Stimulated activated naive CD8-positive, alpha-beta T cell treated with anti-CD3 and anti-CD28 coated beads, Interleukin-15, amount 100 ng/mL, for 72 hours (primary cell): ENCODE data around the gene ZNHIT1.

Source experiments
- ATAC-seq: fragments of 150-1000 bp; cut with Tn5 transposase; 2 replicates; pipeline ENCODE4 v1.10.0; 2021; ENCODE audit warnings: mild to moderate bottlenecking, moderate library complexity
- DNase-seq, 2 donors: peaks; one replicate each; pipeline ENCODE4 v3.0.0; 2021 to 2022
- H3K27ac Mint-ChIP-seq, 2 donors: one replicate each; pipeline ENCODE4 v1.8.0; 2022; ENCODE audit warnings: mild to moderate bottlenecking in 2 of 2, mixed read lengths in 2 of 2, moderate library complexity in 2 of 2
- H3K27me3 Mint-ChIP-seq: one replicate; pipeline ENCODE4 v1.8.0; 2022; ENCODE audit warnings: mixed read lengths
- H3K4me1 Mint-ChIP-seq: one replicate; pipeline ENCODE4 v1.8.0; 2022; ENCODE audit warnings: mild to moderate bottlenecking, mixed read lengths
- H3K4me3 Mint-ChIP-seq, 2 donors: one replicate each; pipeline ENCODE4 v1.8.0; 2022; ENCODE audit warnings: mild to moderate bottlenecking in 2 of 2, mixed read lengths in 2 of 2, moderate library complexity in 1 of 2
- H3K9me3 Mint-ChIP-seq, 2 donors: one replicate each; pipeline ENCODE4 v1.8.0; 2022; ENCODE audit warnings: mixed read lengths in 2 of 2

Gene ZNHIT1

GRCh38 chr7:101217388-101218235 is at the start of gene ZNHIT1, which contains the start of gene PLOD3:
Gene ZNHIT1 (plus strand): TSS chr7:101218165. CDS start chr7:101218196, 31 bp downstream.
Gene PLOD3 (minus strand): TSS chr7:101217581. CDS start chr7:101217274, 307 bp downstream.
- ATAC-seq (peak; percentile 84), DNase-seq (peak; percentile 91 to 96)
- Mint-ChIP-seq H3K4me3 (peak within 1 kb of the TSS; percentile 90 to 96), H3K27ac (peak within 1 kb of the TSS; percentile 91 to 96), H3K9me3 (no peaks in the 10 kb centered on the region), H3K27me3 (no peaks in the 10 kb centered on the region), H3K4me1 (peaks cover 53% of the 10 kb centered on the region)

DNA sequence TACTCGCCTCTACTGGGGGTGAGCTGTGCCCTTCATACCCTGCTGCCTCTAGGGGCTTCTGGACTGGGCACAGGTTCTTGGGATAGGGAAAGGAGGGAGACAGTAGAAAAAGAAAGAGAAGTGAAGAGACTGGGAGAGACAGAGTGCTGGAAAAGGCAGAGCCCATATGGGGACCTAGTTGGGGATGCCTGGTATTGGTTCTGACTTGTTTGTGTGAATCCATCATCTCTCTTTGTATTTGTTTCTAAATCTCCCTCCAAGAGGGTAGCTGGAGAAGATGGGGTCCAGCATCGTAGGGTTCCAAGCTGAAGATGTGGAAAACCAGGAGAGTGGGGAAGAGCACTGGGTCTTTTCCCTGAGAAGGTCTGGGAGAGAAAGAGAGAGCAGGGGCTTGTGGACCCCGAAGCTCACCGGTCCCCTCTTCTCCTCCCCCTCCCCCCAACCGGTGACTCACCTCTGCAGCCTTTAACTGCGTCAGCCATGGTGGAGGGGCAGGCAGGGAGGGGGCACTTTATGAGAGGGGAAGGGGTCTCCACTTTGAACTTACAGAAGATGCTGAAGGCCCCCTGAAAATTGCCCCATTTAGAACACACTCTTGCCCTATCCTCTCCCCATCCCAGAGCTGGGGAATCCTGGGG is 49.4 kb upstream of the ZNHIT1 start:
- H3K4me3 Mint-ChIP-seq = peak overlapping the region; percentile 54 to 58
- no peaks in the 10 kb centered on the region for H3K9me3 Mint-ChIP-seq
- H3K27me3 Mint-ChIP-seq = peaks cover 100% of the 10 kb centered on the region
- peaks cover 92% of the 10 kb centered on the region for H3K4me1 Mint-ChIP-seq
- DNase-seq = no peak
- no peak overlapping the region for H3K27ac Mint-ChIP-seq
- ATAC-seq = no peak

GRCh38 chr7:101169110-101169837 is 48.7 kb upstream of the ZNHIT1 start:
- no peak for DNase-seq
- ATAC-seq = no peak
- peaks cover 100% of the 10 kb centered on the region for H3K27me3 Mint-ChIP-seq
- peaks cover 95% of the 10 kb centered on the region for H3K4me1 Mint-ChIP-seq
- no peaks in the 10 kb centered on the region for H3K9me3 Mint-ChIP-seq
- peak overlapping the region; percentile 53 to 67 for H3K4me3 Mint-ChIP-seq
- H3K27ac Mint-ChIP-seq = no peak overlapping the region

- Mint-ChIP-seq H3K4me3 (peak overlapping the region; percentile 53 to 67), H3K9me3 (no peaks in the 10 kb centered on the region), H3K27me3 (peaks cover 100% of the 10 kb centered on the region), H3K4me1 (peaks cover 93% of the 10 kb centered on the region), H3K27ac (no peak overlapping the region)
- DNase-seq (peak; percentile 81 to 84), ATAC-seq (peak; percentile 39)
Measured at GRCh38 chr7:101169838-101170551, 48.0 kb upstream of the ZNHIT1 start.

- H3K27ac Mint-ChIP-seq = no peak overlapping the region
- H3K27me3 Mint-ChIP-seq = peaks cover 100% of the 10 kb centered on the region
- peaks cover 84% of the 10 kb centered on the region for H3K4me1 Mint-ChIP-seq
- H3K9me3 Mint-ChIP-seq = no peaks in the 10 kb centered on the region
- H3K4me3 Mint-ChIP-seq = peak overlapping the region; percentile 64 to 83
- DNase-seq = peak in 1 of 2 donors; percentile 25
- ATAC-seq = no peak
Measured at GRCh38 chr7:101170617-101171441, 47.1 kb upstream of the ZNHIT1 start.

GRCh38 chr7:101171442-101171837 is 46.5 kb upstream of the ZNHIT1 start:
- no peak overlapping the region for H3K27ac Mint-ChIP-seq
- DNase-seq = no peak

GRCh38 chr7:101172005-101172853 is 45.7 kb upstream of the ZNHIT1 start:
- H3K4me1 Mint-ChIP-seq = peaks cover 70% of the 10 kb centered on the region

More at GRCh38 chr7:101171442-101171837, 46.5 kb upstream of the ZNHIT1 start:
- H3K27me3 Mint-ChIP-seq = peaks cover 100% of the 10 kb centered on the region
- H3K4me3 Mint-ChIP-seq = peak overlapping the region; percentile 64 to 83
- H3K4me1 Mint-ChIP-seq = peaks cover 78% of the 10 kb centered on the region
- no peaks in the 10 kb centered on the region for H3K9me3 Mint-ChIP-seq
- no peak for ATAC-seq

GRCh38 chr7:101172854-101173751 is 44.9 kb upstream of the ZNHIT1 start:
- H3K27me3 Mint-ChIP-seq = peaks cover 100% of the 10 kb centered on the region
- H3K4me1 Mint-ChIP-seq = peaks cover 67% of the 10 kb centered on the region
- ATAC-seq = peak; percentile 37
- peak in 1 of 2 donors; percentile 45 for DNase-seq
- no peaks in the 10 kb centered on the region for H3K9me3 Mint-ChIP-seq
- peak overlapping the region; percentile 61 to 83 for H3K4me3 Mint-ChIP-seq
- no peak overlapping the region for H3K27ac Mint-ChIP-seq

More at GRCh38 chr7:101172005-101172853, 45.7 kb upstream of the ZNHIT1 start:
- DNase-seq (no peak), ATAC-seq (no peak)
- H3K4me3 Mint-ChIP-seq = peak overlapping the region; percentile 64 to 83
- no peak overlapping the region for H3K27ac Mint-ChIP-seq
- peaks cover 100% of the 10 kb centered on the region for H3K27me3 Mint-ChIP-seq
- no peaks in the 10 kb centered on the region for H3K9me3 Mint-ChIP-seq

DNA sequence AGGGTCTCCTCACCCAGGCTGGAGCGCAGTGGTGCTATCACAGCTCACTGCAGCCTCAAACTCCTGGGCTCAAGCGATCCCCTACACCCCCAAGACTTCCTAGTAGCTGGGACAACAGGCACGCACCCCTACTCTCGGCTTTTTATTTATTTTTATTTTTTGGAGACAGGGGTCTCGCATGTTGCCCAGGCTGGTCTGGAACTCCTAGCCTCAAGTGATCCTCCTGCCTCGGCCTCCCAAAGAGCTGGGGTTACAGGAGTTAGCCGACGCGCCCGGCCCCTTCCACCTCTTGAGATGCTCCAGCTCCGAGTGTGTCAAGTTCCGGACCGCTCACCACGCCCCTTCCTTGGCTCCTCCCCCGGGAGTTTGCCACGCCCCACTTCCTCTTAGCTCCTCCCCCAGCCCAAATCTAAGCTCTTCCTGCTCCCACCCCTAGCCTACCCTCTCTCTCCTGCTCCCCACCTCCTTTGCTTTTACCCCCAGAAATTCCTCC is 44.2 kb upstream of the ZNHIT1 start:
- H3K9me3 Mint-ChIP-seq = no peaks in the 10 kb centered on the region
- ATAC-seq (peak; percentile 80), DNase-seq (peak; percentile 77)
- peaks cover 100% of the 10 kb centered on the region for H3K27me3 Mint-ChIP-seq
- H3K4me1 Mint-ChIP-seq = peaks cover 61% of the 10 kb centered on the region
- H3K27ac Mint-ChIP-seq = peak overlapping the region in 1 of 2 donors; percentile 64
- peak overlapping the region; percentile 70 to 83 for H3K4me3 Mint-ChIP-seq

GRCh38 chr7:101174322-101174854 is 43.6 kb upstream of the ZNHIT1 start:
- Mint-ChIP-seq H3K27ac (no peak overlapping the region), H3K27me3 (peaks cover 100% of the 10 kb centered on the region), H3K9me3 (no peaks in the 10 kb centered on the region), H3K4me3 (peak overlapping the region; percentile 70 to 83), H3K4me1 (peaks cover 61% of the 10 kb centered on the region)
- DNase-seq (peak in 1 of 2 donors; percentile 16), ATAC-seq (peak; percentile 37)

DNA sequence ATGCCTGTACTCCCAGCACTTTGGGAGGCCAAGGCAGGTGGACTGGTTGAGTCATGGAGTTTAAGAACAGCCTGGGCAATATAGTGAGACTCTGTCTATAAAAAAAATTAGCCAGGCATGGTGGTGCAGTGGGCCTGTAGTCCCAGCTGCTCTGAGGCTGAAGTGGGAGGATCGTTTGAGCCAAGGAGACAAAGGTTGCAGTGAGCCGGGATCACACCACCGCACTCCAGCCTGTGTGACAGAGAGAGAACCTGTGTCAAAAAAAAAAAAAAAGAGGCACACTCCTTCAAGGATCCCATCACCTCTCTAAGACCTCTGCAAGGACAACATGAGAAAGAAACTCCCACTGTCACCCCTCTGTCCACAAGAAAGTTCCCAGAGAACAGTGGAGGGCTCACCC is 42.3 kb upstream of the ZNHIT1 start:
- Mint-ChIP-seq H3K4me3 (no peak overlapping the region), H3K4me1 (peaks cover 61% of the 10 kb centered on the region), H3K27ac (no peak overlapping the region), H3K9me3 (no peaks in the 10 kb centered on the region), H3K27me3 (peaks cover 100% of the 10 kb centered on the region)
- no peak for ATAC-seq
- no peak for DNase-seq

GRCh38 chr7:101177644-101178043 is 40.3 kb upstream of the ZNHIT1 start:
- no peak overlapping the region for H3K27ac Mint-ChIP-seq
- peaks cover 44% of the 10 kb centered on the region for H3K4me1 Mint-ChIP-seq
- no peak for DNase-seq
- peaks cover 97% of the 10 kb centered on the region for H3K27me3 Mint-ChIP-seq
- H3K4me3 Mint-ChIP-seq = no peak overlapping the region
- ATAC-seq = no peak
- no peaks in the 10 kb centered on the region for H3K9me3 Mint-ChIP-seq
